T-helper 9 cell (primary cell): ENCODE measurements around the gene SPTLC1.

Experiments used
- DNase-seq: peaks from one replicate; pipeline ENCODE4 v3.0.0-alpha.2; 2020

SPTLC1 gene

DNA sequence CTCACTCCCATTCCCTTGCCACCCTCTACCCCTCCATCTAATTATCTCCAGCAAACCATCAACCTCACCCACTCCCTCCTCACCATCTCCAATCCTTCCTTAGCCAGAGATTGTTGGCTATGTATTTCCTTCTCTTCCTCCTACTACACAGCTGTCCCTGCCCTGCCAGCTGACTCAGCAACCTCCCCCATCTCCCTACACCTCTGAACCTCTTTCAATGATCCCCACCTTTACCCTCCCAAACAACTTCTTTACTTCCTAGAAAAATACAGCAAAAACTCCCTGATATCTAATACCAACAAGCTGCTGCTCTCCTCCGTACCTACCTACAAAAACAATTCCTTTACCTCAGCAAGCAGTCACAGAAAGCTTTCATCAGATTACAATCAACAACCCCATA is 37.3 kb downstream of the SPTLC1 start:
- DNase-seq = no peak

DNA sequence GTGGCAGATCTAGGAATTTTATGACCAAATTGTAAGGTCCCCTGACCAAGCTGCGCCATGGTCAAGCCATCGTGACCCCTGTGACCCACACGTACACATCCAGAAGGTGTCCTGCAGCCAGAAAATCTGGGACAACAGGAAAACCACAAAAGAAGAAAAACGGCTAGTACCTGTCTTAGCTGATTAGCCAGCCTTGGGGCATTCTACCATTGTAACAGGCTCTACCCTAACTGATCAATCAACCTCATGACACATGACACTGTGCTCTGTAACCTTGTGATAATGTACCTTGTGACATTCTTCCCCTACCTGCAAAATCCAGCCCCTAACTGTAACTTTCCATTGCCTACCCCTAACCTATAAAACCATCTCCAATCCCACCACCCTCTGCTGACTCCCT is 43.6 kb downstream of the SPTLC1 start:
- DNase-seq = no peak

DNA sequence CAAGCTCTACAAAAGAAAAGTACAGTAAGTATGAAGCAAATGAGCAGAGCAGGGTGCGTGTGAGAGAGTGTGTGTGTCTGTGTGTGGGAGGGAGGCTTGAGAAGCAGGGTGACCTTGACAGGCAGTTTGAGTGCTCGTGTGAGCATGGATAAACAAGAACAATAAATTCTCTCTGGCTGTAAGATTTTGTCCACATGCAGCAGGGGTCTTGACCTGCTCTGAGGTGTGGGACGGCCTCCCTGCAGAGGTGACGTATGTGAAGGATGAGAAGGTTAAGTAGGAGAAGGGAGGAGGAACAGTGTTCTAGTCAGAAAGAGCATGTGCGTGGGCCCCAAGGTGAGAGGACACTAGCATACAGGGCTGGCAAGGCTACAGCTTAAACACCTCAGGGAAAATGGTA is 49.0 kb downstream of the SPTLC1 start:
- DNase-seq = no peak

DNA sequence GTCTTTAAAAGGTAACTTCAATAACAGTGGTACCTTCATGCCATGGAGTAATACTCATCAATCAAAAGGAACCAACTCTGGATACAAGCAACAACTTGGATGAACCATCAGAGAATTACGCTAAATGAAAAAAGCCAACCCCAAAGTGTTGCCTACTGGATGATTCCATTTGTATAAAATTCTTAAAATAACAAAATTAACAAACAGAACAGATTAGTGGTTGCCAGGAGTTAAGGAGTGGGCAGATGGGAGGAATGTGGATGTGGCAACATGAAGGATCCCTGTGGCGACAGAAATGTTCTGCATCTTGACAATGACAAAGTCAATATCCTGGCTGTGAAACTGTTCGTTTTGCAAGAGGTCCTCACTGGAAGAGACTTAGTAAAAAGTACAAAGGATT is 50.5 kb downstream of the SPTLC1 start:
- no peak for DNase-seq

DNA sequence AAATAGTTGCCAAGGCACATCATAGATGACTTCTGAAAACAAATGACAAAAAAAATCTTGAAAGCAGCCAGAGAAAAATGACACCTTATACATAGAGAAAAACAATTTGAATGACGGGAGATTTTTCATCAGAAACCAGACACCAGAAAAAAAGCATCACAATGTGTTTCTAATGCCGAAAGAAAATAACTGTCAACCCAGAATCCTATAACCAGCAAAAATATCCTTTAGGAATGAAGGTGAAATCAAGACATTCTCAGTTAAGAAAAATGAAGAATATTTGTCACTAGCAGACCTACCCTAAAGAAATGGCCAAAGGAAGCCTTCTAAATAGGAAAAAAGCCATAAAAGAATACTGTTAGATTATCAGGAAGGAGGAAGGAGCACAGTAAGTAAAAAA is 54.0 kb downstream of the SPTLC1 start:
- no peak for DNase-seq

DNA sequence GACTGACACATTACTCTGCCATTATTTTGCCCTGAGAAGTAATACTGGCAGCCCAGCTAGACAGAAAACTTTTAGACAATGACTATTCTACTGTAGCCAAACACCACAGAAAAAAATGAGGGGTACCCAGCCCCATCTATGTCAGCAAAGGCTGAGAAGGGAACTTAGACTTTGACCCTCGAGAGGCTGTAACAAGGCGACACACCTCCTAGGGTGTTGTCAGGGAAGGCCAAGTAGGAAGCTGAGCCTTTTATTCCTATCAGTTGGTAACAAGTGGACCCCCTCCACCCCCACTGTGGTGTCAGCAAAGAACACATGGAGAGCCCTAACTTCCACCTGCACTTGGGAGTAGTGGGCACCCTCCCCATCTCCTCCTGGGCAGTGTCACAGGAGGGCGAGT is 55.6 kb downstream of the SPTLC1 start:
- no peak for DNase-seq

DNA sequence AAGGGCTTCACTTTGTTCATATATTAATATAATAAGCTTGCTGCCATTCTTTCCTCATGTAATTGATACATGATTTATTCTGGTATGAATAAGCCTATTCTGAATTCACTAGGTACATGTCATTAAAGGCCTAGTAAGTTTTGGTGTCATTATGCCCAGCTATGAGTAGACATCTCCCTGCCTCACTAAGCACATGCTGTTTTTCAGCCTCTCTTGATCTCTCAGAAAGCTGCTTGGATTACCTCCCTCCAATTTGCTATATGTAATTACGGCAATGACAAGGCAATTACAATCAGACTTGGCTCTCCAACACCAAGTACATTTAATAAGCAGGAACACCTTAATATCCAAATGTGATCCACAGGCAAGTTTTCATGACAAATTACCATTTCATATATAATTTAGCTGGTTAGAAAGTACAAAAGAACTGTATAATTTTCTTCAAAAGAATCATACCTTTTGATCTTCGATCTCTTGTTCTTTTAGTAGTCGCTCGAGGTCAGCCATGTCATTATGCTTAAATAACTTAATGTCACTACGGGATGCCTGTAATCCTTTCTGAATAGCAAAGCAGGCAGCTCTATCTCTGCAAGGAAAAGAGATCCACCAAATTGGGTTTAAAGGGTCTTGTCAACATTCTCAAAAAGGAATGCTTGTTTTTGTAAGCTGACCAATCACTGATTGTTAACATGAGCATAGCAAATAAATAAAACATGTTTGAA is 56.3 kb downstream of the SPTLC1 start:
- no peak for DNase-seq

DNA sequence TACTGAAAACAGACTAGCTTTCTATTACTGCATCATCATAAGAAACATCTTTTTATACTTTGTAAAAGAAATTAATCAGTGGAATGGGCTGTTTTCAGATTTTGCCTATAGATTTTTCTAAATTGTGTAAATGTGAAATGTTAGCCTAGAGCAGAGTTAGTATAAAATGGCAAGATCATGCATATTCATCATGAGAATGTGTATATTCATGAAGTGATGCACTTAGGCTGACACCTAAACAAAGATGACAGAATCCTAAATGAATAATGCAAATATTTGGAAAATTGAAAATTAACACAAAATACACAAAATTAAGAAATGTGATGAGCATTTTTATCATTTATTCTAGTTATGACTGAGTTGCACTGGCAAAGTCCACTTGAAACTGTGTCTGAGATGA is 57.2 kb downstream of the SPTLC1 start:
- DNase-seq = no peak

DNA sequence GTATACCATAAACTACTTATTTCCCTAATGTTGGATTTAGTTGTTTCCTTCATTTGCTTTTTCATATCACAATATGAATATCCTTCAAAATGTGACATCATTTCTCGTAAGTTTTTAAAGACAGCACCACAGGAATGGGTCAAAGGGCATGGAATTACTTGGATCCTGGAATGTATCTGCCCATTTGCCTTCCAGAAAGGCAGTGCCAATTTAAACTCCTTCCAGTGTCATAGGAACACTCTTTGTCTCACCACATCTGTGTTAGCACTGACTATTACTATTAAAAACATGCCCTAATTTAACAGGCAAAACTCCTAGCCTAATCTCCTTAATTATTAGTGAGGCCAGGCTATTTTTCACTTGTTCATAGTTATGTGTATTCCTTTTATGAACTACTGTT is 58.0 kb downstream of the SPTLC1 start:
- DNase-seq = no peak

DNA sequence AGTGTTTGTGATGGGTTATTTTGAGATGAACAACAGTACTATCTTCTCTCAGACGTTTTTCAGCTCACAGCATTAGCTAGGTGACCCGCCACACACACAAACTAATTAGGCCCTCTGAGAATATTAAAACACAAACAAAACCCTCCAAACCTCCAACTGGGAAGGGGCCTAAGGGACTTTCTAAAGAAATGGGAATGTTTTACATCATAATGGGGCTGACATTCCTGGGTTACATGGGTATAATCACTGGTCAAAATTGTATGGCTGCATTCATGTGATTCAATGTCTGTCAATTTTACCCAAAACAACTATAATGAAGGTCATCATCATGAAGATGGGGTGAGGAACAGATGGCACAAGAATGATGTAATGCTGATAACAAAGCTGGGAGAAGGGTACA is 59.6 kb downstream of the SPTLC1 start:
- no peak for DNase-seq

DNA sequence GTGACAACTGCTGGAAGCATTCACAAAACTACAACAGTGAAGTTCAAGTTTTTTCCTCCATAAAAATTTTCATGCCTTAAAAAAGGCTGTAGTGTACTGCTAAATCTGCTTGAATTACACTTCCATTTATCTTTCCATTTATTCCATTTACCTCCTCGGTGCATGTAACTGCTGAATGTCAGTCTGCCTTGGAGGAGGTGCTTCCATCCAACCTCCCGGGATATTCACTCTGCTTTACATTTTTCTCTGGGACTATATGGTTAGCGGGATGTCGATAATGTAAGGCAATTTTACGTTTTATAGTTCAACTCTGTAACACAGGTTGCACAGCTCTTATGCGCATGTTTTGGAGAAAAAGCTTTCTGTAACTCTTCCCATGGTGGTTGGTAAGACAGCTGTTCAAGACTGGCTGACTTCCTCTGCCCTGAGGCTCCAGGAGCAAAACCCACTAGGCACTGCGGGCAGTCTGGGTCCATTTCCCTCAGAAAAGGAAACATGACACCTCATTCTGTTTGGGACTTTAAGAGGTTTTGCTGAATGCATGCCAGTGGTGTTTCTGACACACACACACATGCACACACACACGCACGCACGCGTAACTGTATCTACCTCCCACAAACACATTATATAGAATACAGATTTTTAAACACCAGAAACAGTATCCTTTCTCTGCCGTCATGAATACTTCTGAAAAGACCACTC is 66.1 kb downstream of the SPTLC1 start:
- no peak for DNase-seq

DNA sequence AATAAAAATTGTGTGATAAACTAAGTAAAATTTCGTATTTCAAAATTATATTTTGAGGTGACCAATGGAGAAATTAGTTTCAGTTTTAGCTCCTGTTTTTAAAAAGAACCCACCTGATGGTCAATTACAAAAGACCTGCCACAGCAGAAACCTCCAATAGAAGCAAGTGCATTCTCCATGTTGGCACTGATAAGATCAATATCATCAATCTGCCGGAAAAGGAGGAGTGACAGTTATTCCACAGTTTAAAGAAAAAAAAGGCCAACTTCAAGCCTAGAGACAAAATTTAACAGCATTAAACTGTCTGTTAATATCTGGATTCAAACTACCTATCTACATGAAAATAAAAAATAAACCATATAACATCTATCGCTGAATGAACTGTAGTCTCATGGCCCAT is 67.7 kb downstream of the SPTLC1 start:
- DNase-seq = no peak

DNA sequence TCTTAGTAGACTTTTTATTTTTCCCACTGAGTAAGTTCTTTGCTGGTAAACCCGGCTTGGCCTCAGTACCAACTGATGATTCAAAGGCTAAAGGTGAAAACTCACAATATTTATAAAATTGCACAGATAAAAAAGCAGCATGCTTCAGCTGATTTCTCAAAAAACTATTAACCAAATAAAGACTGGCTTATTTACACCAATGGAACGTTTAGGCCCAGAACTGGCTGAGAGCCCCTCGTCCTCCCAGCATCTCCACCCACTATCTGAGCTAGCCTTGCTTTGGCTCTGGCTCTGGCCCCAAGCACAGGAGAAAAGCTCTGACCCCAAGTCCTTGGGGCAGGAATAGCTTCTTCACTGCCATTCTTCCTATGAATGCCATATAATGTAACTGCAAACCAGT is 68.5 kb downstream of the SPTLC1 start:
- no peak for DNase-seq

DNA sequence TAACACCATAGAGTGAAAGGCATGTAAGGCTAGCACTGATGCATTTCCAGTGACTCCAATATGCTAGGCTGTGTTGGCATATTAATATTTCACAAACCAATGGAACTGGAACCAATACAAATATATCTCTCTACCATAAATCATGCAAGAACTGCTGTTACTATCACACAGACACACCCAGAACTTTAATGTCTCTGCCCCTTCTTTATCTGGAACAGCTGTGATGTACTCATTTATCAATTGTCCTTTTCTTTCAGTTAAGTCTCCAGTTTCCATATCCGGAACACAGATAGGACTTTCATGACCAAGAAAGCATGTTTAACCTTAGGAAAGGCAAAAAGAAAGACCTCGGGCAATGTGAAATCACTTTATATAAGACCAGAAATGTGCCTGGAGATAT is 70.3 kb downstream of the SPTLC1 start:
- no peak for DNase-seq

DNA sequence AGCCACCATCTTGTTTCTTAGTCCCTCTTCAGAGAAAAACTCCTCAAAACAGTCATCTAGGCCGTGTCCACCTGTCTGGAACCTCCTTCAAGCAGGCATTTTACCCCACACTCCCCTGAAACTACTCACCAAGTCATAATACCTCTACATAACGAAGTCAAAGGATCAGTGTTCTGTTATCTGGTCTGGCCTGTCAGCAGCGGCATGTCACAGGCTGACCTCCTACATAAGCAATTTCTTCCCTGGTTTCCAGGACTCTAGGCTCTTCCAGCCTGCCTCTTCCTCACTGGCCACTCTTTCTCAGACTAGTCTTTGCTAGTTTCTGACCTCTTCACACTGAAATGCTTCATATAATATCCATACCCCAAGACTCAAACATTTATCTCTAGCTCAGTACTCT is 72.2 kb downstream of the SPTLC1 start:
- DNase-seq = no peak

DNA sequence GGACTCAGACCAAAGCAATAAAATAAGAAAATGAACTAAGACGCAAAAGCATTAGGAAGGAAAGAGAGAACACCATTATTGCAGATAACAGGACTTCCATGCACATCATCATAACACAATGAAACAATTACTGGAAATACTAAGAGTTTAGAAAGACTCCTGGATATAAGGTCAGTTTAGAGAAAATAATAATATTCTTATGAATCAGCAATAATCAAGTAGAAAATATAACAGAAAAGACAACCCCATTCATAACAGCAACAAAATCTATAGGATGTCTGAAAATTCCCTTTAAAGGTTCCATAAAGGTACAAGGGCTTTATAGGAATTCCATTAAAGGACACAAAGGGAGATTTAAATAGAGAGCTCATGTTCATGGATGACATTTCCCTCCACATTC is 73.0 kb downstream of the SPTLC1 start:
- no peak for DNase-seq

DNA sequence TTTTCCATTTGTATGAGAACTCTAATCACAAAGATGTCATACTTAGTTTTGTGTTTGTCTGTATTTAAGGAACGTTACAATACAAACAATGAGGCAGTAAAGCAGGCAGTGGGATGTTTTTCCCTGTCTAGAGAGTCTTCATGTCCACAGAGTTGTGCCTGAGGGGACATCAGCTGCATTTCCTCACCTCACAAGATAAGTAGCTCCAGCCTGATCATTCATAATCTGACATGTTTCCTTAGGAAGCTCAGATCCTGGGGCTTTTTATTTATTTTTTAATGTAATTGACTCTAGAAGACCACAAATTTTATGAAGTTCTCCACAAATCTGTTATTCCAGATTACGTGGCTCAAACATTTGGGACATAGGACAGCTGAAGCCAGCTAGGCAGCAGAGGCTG is 78.5 kb downstream of the SPTLC1 start:
- DNase-seq = no peak

DNA sequence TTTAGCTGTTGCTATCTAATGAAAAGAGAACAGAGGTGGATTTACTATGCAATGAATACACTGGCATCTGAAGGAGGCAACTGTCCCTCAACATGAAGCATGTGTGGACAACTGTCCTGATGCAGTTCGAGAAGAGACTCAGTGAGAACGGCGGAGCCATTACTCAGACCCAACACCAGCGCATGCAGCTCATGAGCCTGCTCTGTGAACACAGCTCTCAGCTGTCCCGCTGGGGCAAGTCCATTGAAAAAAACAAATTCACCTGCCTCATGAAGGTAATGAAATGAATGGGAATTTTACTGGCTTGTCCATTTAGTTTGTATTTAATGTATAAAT is 78.8 kb downstream of the SPTLC1 start:
- DNase-seq = no peak

DNA sequence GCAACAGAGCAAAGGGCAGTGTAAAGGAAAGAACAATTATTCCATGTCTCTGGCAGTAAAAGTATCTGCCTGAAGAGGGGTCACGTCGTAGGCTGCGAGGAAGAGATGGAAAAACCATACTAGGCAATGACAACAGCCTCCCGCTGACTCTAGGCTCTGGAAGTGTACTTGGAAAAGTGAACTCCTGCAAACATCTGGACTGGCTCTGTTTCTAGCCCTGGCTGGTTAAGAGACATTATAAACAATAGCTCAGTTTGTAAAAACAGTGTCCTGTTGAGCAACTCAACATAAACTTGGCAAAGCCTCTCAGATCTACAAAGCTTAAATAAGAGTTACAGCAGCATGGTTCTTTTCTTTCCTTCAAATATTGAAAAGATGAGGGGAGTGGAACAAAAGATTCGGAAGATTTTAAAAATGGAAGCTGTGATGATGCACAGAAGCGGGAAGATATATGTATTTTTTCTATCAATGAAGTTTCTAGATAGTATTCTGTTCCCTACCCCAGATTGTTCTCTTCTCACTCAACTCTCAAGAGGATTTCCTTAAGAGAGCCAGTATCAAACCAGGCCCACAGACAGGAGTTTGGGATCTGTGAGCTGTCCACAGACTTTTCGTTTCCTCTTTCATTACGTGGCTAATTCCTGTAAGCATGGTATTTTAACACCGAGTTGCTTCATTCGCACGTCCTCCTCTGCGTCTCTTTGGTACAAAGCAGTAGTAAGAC is 79.4 kb downstream of the SPTLC1 start:
- no peak for DNase-seq

DNA sequence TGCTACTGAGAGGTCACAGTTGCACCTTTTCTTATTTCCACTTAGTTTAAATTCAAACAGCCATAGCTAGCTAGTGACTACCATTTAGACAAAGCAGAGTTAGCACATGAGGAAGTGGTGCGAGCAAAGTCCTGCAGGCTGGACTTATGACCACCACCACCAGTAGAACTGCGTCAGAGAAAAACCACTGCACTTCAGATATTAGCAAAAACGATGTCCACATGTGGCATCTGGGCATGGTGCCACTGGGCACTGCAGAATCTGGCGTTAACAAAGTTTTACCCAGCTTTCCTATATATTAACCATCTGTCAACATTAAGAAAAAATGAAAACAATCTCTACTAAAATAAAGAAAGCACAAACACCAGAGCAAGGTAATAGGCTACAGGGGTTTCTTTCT is 80.1 kb downstream of the SPTLC1 start:
- no peak for DNase-seq

DNA sequence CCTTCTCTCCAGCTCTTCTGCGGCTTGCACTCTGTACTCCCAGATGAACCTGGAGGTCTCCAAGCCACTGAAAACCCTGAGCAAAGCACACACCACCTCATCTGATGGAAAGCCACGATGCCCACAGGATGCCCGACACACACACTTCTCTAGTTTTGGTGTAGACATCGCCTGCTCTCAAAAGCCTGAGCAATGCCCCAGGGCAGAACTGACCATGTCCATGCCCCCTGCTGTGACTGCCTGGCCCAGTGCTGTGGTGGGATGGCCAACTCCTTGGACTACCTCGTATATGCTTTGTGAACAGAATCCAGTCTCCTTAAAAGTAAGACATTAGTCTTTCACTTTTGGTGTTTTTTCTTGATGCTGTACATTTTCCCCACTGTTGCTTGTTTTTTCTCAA is 81.2 kb downstream of the SPTLC1 start:
- DNase-seq = no peak

DNA sequence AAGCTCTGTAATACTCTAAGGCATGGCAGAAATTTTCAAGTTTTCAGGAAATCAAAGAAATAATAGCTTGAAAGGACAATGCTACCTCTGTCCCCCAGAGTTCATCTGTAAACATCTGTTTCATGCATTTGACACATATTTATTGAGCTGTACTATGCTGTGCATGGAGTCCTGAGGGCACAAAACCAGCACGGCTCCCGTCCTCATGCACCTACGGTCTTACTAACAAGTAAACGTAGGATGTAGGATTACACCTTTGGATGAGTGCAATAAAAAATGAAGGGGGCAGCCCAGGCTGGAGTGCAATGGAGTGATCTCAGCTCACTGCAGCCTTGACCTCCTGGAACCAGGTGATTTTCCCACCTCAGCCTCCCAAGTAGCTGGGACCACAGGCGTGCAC is 81.9 kb downstream of the SPTLC1 start:
- DNase-seq = no peak

DNA sequence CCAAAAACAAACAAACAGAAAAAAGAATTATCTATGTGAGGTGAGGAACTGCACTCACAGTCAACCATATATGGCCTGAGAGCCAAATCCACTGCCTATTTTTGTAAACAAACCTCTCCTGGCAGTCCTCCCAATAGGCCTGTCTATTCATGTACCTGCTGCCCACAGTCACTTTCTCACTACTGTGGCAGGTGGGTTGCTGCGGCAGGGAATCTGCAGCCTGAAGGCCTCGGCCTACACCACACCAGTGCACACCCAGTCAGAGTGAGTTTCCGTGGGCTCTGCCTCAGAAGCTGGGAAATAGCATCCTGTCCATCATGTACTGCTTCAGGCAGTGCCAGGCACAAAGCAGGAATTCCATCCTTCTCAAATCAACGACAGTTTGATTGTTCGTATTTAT is 82.3 kb downstream of the SPTLC1 start:
- DNase-seq = no peak

DNA sequence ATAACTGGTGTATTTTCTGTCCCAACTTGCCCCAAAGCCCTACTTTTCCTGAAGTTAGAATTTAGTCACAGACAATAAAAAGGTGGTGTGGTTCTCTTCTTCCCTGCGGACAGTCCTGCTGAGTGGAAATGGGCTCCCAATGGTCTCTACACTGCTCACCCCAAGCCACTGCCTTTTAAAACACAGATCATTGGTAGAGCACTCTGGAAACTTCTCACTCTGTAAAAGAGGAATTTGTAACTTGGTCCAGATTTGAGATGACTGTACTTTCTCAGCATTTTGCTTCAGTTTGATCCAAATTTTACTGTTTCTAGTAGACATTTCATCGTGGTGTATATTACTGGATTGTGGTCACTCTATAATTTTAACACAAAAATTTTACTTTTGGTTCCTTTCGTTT is 84.8 kb downstream of the SPTLC1 start:
- no peak for DNase-seq
